ENCODE measurements around the gene OSM. TPM values are rescaled to one million over a fixed set of nuclear protein-coding genes. Genes with fewer than 3 reads are reported as not detected.

Gene OSM
- total RNA-seq, 1 donor from 2014 or later = not detected

DNA sequence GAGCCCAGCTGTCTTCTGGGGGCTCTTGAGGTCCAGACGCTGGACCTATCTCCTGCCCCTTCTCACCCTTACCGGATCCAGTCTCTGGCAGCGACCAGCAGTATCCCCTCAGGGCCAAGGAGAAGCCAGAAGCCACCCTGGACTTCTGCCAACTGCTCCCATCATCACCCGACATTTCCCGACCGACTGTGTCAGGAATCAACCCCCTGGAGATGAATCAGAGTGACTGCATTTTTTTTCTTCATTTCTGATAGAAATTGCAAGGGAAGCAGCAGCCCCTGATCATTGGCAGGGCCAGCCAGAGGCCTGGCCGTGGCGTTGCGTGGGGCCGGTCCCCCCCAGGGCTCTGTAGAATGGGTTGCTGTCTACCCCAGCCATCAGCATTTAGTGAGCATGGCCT lies 14.9 kb downstream of the OSM start:
- no peak for DNase-seq (ENCODE audit: low spot score)
- TF ChIP-seq, protein P1, sequence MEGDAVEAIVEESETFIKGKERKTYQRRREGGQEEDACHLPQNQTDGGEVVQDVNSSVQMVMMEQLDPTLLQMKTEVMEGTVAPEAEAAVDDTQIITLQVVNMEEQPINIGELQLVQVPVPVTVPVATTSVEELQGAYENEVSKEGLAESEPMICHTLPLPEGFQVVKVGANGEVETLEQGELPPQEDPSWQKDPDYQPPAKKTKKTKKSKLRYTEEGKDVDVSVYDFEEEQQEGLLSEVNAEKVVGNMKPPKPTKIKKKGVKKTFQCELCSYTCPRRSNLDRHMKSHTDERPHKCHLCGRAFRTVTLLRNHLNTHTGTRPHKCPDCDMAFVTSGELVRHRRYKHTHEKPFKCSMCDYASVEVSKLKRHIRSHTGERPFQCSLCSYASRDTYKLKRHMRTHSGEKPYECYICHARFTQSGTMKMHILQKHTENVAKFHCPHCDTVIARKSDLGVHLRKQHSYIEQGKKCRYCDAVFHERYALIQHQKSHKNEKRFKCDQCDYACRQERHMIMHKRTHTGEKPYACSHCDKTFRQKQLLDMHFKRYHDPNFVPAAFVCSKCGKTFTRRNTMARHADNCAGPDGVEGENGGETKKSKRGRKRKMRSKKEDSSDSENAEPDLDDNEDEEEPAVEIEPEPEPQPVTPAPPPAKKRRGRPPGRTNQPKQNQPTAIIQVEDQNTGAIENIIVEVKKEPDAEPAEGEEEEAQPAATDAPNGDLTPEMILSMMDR (IDR thresholded peaks at IDR 0.05; ENCODE audit: unreplicated experiment) = no peak

DNA sequence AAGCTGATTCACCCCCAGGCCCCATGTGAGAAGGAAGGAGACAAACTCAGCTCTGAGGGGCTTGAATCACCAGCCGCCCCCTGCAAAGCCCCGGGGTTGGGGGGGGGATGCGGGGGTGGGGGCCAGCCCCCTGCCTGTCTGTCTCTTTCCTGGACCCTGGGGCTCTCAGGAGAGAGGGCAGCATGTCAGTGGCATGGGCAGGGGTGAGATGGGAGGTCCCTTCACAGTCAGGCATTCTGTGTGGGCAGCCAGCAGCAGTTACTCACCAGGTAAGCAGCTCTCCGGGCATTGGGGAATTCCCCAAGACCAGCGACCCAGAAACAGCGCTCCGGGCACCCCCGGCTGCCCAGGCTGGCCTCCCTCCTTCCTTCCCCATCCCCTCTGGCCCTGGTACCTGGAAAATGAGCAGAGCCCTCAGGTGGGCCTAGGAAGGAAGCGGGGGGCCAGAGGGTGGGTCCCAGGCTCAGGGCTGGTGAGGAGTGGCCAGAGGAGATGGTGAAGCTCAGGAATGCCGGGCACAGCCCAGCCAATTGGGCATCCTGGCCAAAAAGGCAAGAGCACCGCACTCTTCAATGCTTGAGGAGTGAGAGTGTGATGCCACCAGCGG lies 15.9 kb downstream of the OSM start:
- Mint-ChIP-seq H3K4me1 (ENCODE audit: unreplicated experiment) (peaks cover 11% of the 10 kb centered on the region), H3K27me3 (ENCODE audit: unreplicated experiment) (peaks cover 12% of the 10 kb centered on the region), H3K27ac (ENCODE audit: unreplicated experiment) (no peak overlapping the region), H3K4me3 (ENCODE audit: unreplicated experiment) (no peak overlapping the region), H3K9me3 (ENCODE audit: unreplicated experiment) (no peaks in the 10 kb centered on the region), H3K36me3 (ENCODE audit: low read depth, unreplicated experiment) (no peaks in the 10 kb centered on the region)
- TF ChIP-seq, protein P1 (IDR thresholded peaks at IDR 0.05; ENCODE audit: unreplicated experiment) = no peak
- DNase-seq (ENCODE audit: low spot score) = no peak

More for the DNA sequence above, 14.9 kb downstream of the OSM start:
- Mint-ChIP-seq H3K36me3 (ENCODE audit: low read depth, unreplicated experiment) (no peaks in the 10 kb centered on the region), H3K4me3 (ENCODE audit: unreplicated experiment) (no peak overlapping the region), H3K27ac (ENCODE audit: unreplicated experiment) (no peak overlapping the region), H3K4me1 (ENCODE audit: unreplicated experiment) (peaks cover 11% of the 10 kb centered on the region), H3K27me3 (ENCODE audit: unreplicated experiment) (peaks cover 12% of the 10 kb centered on the region), H3K9me3 (ENCODE audit: unreplicated experiment) (no peaks in the 10 kb centered on the region)

DNA sequence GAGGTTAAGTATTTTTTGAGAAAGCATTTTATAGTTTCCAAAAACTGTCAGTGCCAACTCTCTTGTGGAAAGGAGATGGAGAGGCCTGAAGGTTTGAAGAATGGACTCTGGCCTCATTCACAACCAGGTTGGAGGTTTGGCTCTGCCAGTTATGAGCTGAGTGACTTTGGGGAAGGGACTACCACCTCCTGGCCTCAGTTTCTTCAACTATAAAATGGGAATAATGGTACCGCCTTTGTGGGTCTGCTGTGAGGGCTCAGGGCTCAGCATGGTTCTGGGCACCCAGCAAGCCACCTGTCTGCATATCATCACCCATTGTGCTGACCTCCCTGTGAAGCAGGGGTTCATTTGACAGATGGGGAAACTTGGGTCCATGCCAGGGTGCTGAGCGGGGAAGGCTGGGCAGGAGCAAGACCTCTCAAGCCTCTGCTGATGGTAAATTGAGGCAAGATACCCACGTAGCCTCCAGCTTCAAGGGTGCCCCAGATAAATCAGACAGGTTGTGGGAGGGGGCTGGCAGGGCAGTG lies 16.5 kb downstream of the OSM start:
- H3K27ac Mint-ChIP-seq (ENCODE audit: unreplicated experiment) = no peak overlapping the region
- H3K36me3 Mint-ChIP-seq (ENCODE audit: low read depth, unreplicated experiment) = no peaks in the 10 kb centered on the region
- no peak for DNase-seq (ENCODE audit: low spot score)
- TF ChIP-seq, protein P1 (IDR thresholded peaks at IDR 0.05; ENCODE audit: unreplicated experiment) = no peak
- H3K9me3 Mint-ChIP-seq (ENCODE audit: unreplicated experiment) = no peaks in the 10 kb centered on the region
- H3K27me3 Mint-ChIP-seq (ENCODE audit: unreplicated experiment) = peaks cover 15% of the 10 kb centered on the region
- H3K4me3 Mint-ChIP-seq (ENCODE audit: unreplicated experiment) = no peak overlapping the region
- peaks cover 11% of the 10 kb centered on the region for H3K4me1 Mint-ChIP-seq (ENCODE audit: unreplicated experiment)

DNA sequence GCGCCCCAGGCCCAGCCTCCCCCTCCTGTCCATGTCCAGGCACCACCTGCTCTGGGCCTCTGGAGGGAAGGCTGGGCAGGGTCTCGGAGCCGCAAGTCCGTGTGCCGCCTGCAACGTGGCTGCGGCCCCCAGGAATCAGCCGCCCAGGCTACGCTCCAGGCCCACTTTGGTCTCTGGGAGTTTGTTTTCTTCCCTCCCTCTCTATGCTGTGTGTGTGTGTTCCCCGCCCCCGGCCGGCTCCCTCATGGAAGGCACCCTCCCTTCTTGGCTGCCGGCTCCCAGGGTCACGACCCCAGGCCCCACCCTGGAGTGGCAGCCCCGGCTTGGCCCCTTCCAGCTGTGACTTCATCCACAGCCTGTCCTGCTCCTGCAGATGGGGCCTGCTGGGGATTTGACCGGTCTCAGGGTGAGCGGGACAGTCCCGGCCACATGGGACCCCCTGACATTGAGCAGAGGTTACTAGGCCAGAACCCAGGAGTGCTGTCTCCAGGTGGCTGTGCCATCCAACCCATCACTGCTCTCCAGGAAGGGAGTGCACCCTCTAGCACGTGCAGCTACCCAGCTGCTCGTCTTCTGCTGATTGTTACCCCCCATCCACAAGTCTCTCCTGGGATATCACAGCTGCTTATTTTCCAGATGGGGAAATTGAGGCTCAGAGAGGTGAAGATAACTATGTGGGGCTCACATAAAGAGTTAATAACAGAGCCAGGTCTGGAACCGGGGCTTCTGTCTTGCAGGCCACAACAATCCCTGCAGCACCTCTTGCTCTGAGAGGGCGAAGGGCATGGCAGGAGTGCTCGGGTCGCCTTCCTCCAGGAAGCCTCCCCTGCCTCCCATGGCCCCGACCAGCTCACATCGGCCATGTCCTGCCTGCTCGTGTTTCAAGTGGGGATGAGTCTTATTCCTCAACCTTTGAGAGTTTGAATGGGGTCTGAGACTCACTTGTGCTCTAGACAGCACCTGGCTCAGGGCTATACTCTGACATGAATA lies 17.3 kb downstream of the OSM start:
- no peaks in the 10 kb centered on the region for H3K36me3 Mint-ChIP-seq (ENCODE audit: low read depth, unreplicated experiment)
- DNase-seq (ENCODE audit: low spot score) = no peak
- TF ChIP-seq, protein P1 (IDR thresholded peaks at IDR 0.05; ENCODE audit: unreplicated experiment) = no peak
- no peaks in the 10 kb centered on the region for H3K9me3 Mint-ChIP-seq (ENCODE audit: unreplicated experiment)
- no peak overlapping the region for H3K27ac Mint-ChIP-seq (ENCODE audit: unreplicated experiment)
- H3K27me3 Mint-ChIP-seq (ENCODE audit: unreplicated experiment) = peaks cover 15% of the 10 kb centered on the region
- H3K4me1 Mint-ChIP-seq (ENCODE audit: unreplicated experiment) = peaks cover 11% of the 10 kb centered on the region
- H3K4me3 Mint-ChIP-seq (ENCODE audit: unreplicated experiment) = no peak overlapping the region

Measured in endothelial cell (in vitro differentiated cells).